Right lobe of liver (tissue), 6 donors: Measurements from ENCODE around the gene SMPD3. TPM values are rescaled to one million over a fixed set of nuclear protein-coding genes. Genes with fewer than 3 reads are reported as not detected.

Experiments
- ATAC-seq, 4 donors: fragments of 200-7000 bp; cut with Tn5 transposase; one replicate each; pipeline ENCODE4 v1.9.1; 2020; ENCODE audit warnings: mild to moderate bottlenecking in 4 of 4, moderate library complexity in 4 of 4
- DNase-seq, 3 donors: peaks; one replicate each; pipeline ENCODE4 v3.0.0-alpha.2; 2020
- H3K27ac ChIP-seq, 3 donors: fragments of 200-600 bp; one replicate each; pipeline ENCODE4 v1.8.0; 2022
- H3K27me3 ChIP-seq, 2 donors: fragments of 200-600 bp; one replicate each; pipeline ENCODE4 v1.8.0; 2022
- H3K36me3 ChIP-seq, 4 donors: fragments of 200-600 bp; sonication (generic) in 1 of 4; one replicate each; pipeline versions ENCODE4 v1.5.1 to v1.8.0; 2017 to 2022; ENCODE audit warnings: control low read depth in 1 of 4
- H3K4me1 ChIP-seq, 4 donors: fragments of 200-600 bp; sonication (generic) in 1 of 4; one replicate each; pipeline versions ENCODE4 v1.5.1 to v1.8.0; 2017 to 2022; ENCODE audit warnings: control low read depth in 1 of 4
- H3K4me3 ChIP-seq, 3 donors: fragments of 200-600 bp; one replicate each; pipeline ENCODE4 v1.8.0; 2022
- H3K9me3 ChIP-seq, 4 donors: fragments of 200-600 bp; sonication (generic) in 1 of 4; one replicate each; pipeline versions ENCODE4 v1.5.1 to v1.8.0; 2017 to 2022; ENCODE audit warnings: control low read depth in 1 of 4
- POLR2A ChIP-seq: fragments of 450-650 bp; IDR thresholded peaks from one replicate; pipeline ENCODE4 v1.6.1; 2017; ENCODE audit warnings: antibody characterized with exemption, mild to moderate bottlenecking
- WGBS: methylation state at CpG from one replicate; pipeline ENCODE4 v1.1.6; 2018; ENCODE audit warnings: low coverage, low lambda C conversion rate; ENCODE audit not compliant: insufficient coverage; ENCODE audit errors: missing lambda C conversion rate; 5-methylcytosine and 5-hydroxymethylcytosine counted together
- intact Hi-C, 2 donors: fragments of 100-400 bp; cut with DNase I; formaldehyde crosslinking; loops; one replicate each; pipeline versions ENCODE4 v1.11.2 to v1.14.1; 2022
- total RNA-seq, 6 experiments: library from RNA; depleted of rRNA in 2 of 6; stranded (reverse); fragments of >200 nt in 2 of 6; fragmentation: NEBNext Ultra II Directional in 3 of 6; extraction: Animal tissue kit (Norgen Biotek cat#: 25700) in 3 of 6; gene quantifications; one replicate each; pipeline versions ENCODE4 v1.1.0 to v1.2.4, GENCODE V29; 2016 to 2023
- TF ChIP-seq, protein P1 (sequence below), 4 donors: fragments of 200-600 bp in 3 of 4; fragments of 450-650 bp in 1 of 4; IDR thresholded peaks; one replicate each; pipeline versions ENCODE4 v1.5.1 to v1.8.0; 2016 to 2022; ENCODE audit warnings: antibody characterized with exemption in 4 of 4, mild to moderate bottlenecking in 2 of 4
- donor health status: DM: no; HTN: yes; CAD: no.
- donor health status: DM: no; HTN: no; CAD: no.
- donor health status: DM: no; HTN: no; CAD: no.
- donor health status: DM: no; HTN: yes; CAD: no.
- donor health status: DM: no; HTN: yes; CAD: no.

Gene SMPD3
- total RNA-seq, 6 experiments from 2014 or later: 0.18 to 27.2 (median 5.0) TPM

DNA sequence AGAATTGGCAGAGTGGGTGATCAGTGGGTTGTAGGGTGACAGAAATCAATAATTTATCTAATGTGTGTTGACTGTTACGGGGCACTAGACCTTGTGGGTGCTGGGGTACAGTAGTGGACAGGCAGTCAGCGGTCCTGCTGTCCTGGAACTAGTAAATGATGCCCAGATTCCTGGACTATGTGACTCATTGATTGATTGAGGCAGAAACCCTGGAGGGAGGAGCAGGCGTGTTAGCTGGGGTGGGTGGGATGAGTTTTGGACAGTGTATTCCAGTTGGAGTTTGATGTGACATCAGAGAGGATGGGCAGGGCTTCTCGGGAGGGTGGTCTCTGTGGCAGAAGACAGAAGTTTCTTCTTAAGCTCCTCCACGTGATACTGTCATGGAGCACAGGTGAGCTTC, 113.1 kb downstream of the SMPD3 start:
- TF ChIP-seq, protein P1, sequence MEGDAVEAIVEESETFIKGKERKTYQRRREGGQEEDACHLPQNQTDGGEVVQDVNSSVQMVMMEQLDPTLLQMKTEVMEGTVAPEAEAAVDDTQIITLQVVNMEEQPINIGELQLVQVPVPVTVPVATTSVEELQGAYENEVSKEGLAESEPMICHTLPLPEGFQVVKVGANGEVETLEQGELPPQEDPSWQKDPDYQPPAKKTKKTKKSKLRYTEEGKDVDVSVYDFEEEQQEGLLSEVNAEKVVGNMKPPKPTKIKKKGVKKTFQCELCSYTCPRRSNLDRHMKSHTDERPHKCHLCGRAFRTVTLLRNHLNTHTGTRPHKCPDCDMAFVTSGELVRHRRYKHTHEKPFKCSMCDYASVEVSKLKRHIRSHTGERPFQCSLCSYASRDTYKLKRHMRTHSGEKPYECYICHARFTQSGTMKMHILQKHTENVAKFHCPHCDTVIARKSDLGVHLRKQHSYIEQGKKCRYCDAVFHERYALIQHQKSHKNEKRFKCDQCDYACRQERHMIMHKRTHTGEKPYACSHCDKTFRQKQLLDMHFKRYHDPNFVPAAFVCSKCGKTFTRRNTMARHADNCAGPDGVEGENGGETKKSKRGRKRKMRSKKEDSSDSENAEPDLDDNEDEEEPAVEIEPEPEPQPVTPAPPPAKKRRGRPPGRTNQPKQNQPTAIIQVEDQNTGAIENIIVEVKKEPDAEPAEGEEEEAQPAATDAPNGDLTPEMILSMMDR (IDR thresholded peaks at IDR 0.05): no peak
- TF ChIP-seq POLR2A: no peak
- Histone ChIP-seq H3K36me3 (peaks cover 0 to 29% (median 15%) of the 10 kb centered on the region in 4 donors), H3K9me3 (no peaks in the 10 kb centered on the region), H3K27me3 (no peaks in the 10 kb centered on the region), H3K27ac (no peak overlapping the region), H3K4me3 (no peak overlapping the region), H3K4me1 (peaks cover 0 to 37% (median 11%) of the 10 kb centered on the region in 4 donors)
- WGBS: 71% methylated on average over 3 of the region's 5 CpGs
- ATAC-seq: peak in 2 of 4 donors; percentile 26 to 59
- intact Hi-C loops: no loop called here
- DNase-seq: no peak

DNA sequence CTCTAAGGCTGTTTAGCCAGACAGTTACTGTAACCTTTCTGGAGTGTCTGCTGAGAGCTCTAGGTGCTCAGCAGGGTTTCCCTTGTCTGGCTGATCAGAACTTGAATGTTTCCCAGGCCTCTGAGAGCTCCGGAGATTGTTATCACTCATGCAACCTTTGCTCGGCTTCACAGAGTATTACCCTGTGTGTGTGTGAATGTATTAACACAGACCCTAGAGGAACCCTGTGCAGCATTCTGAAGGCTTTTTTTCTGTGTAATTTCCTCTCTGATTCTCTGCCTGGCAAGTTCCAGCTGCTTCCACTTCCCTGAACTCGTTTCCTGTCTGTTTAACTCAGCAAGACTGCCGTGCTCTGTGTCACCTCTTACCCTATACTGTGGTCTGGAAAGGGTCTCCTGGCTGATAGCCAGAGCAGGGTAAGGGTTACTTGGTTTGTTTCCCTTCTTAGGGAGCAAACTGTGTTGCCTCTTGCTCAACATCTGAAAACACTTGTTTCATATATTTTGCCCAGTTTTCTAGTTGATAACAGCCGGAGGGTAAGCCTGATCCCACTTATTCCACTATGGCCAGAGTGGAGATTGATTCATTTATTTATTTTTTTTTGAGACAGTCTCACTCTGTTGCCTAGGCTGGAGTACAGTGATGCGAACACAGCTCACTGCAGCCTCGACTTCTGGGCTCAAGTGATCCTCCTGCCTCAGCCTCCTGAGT, 115.7 kb downstream of the SMPD3 start:
- Histone ChIP-seq H3K9me3 (no peaks in the 10 kb centered on the region), H3K36me3 (peaks cover 0 to 13% (median 1%) of the 10 kb centered on the region in 4 donors), H3K4me1 (peaks cover 0 to 37% (median 11%) of the 10 kb centered on the region in 4 donors), H3K27me3 (no peaks in the 10 kb centered on the region), H3K4me3 (peak overlapping the region in 1 of 3 donors; percentile 12), H3K27ac (peak overlapping the region; percentile 51 to 73 (median 61))
- ATAC-seq: peak; percentile 64 to 79 (median 74)
- 28% methylated on average over 7 of the region's 7 CpGs for WGBS
- intact Hi-C loops: no loop called here
- TF ChIP-seq, protein P1 (IDR thresholded peaks at IDR 0.05): no peak
- TF ChIP-seq POLR2A: no peak
- DNase-seq: peak in 2 of 3 donors; percentile 41 to 68

DNA sequence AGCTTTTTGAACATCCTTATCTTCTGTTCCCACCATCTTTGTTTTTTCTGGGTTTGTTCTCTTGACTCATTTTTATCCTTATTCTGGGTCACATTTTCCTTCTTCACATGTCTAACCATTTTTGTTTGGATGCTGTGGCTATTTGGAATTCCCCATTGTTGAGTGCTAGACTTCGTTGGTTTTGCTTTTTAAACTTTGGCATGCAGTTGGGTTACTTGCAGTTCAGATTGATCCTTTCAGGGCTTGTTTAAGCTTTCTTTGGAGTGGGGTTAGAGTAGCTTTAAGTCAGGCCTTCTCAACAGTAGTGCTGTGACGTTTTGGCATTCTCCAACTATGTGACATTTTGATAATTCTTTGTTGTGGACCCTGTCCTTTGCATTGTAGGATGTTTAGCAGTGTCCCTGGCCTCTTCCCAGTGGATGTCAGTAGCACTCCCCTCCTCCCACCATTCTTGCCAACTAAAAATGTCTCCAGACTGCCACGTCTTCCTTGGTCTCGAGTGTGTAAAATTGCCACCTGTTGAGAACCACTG, 116.4 kb downstream of the SMPD3 start:
- Histone ChIP-seq H3K4me1 (peaks cover 0 to 37% (median 11%) of the 10 kb centered on the region in 4 donors), H3K36me3 (peaks cover 0 to 8% (median under 1%) of the 10 kb centered on the region in 4 donors), H3K27me3 (no peaks in the 10 kb centered on the region), H3K9me3 (no peaks in the 10 kb centered on the region), H3K27ac (peak overlapping the region; percentile 51 to 73 (median 61)), H3K4me3 (no peak overlapping the region)
- ATAC-seq (peak in 3 of 4 donors; percentile 19 to 28 (median 26)), DNase-seq (no peak)
- WGBS: 9% methylated on average over 3 of the region's 4 CpGs
- intact Hi-C loops: no loop called here
- no peak for TF ChIP-seq POLR2A
- TF ChIP-seq, protein P1 (IDR thresholded peaks at IDR 0.05): no peak

DNA sequence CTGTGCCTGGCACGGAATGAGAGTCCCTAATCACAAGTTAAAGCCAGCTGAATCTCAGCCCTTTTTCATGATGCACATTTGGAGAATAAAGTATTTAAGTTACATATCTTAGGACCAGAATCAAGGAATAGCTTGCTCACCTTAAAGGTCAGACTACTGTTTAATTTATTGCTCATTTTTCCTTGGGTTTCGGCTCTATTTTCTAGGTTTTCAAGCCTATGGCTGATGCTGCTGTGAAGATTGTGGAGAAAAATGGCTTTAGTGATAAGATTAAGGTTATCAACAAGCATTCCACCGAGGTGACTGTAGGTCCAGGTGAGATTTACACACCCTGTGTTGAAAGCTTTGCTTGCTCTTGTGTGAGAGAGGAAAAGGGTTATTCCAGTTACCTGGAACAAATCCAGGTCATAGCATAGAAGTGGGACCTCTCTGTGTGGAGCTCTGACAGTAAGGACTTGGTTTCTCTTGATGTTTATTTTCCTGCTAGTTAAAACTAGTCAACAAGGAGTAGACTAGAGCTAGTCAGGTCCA, 119.4 kb downstream of the SMPD3 start:
- TF ChIP-seq, protein P1 (IDR thresholded peaks at IDR 0.05): peak in 1 of 4 donors; percentile 4
- no peak for TF ChIP-seq POLR2A
- Histone ChIP-seq H3K36me3 (peaks cover 0 to 29% (median 10%) of the 10 kb centered on the region in 4 donors), H3K9me3 (no peaks in the 10 kb centered on the region), H3K4me3 (no peak overlapping the region), H3K27me3 (no peaks in the 10 kb centered on the region), H3K27ac (no peak overlapping the region), H3K4me1 (peaks cover 0 to 27% (median 11%) of the 10 kb centered on the region in 4 donors)
- DNase-seq: no peak
- ATAC-seq: no peak
- WGBS: 33% methylated on average over 3 of the region's 3 CpGs
- intact Hi-C loops: loop anchor here in 1 of 2 donors (5.0 kb wide), 2 partner anchors 72 to 87 kb away; no protein-coding TSS in a partner anchor
